ENCODE measurements around the gene BEAN1.

Gene BEAN1

GRCh38 chr16:66438536-66438935 is 11.4 kb downstream of the BEAN1 start:
- Histone ChIP-seq H3K4me3 (ENCODE audit: low read depth, low read length) (no peak overlapping the region), H3K27me3 (ENCODE audit: control insufficient read depth, insufficient read depth, low read length) (peaks cover 2% of the 10 kb centered on the region), H3K9me3 (ENCODE audit: control insufficient read depth, insufficient read depth, low read length) (no peaks in the 10 kb centered on the region), H3K9ac (ENCODE audit: low read depth, low read length) (no peak overlapping the region), H3K4me1 (ENCODE audit: control insufficient read depth, insufficient read depth, low read length) (peaks cover 3% of the 10 kb centered on the region), H3K36me3 (ENCODE audit: control insufficient read depth, insufficient read depth, low read length) (no peaks in the 10 kb centered on the region)

GRCh38 chr16:66439051-66439730 is 12.1 kb downstream of the BEAN1 start:
- Histone ChIP-seq H3K4me3 (ENCODE audit: low read depth, low read length) (no peak overlapping the region), H3K9me3 (ENCODE audit: control insufficient read depth, insufficient read depth, low read length) (no peaks in the 10 kb centered on the region), H3K36me3 (ENCODE audit: control insufficient read depth, insufficient read depth, low read length) (no peaks in the 10 kb centered on the region), H3K9ac (ENCODE audit: low read depth, low read length) (no peak overlapping the region), H3K4me1 (ENCODE audit: control insufficient read depth, insufficient read depth, low read length) (peaks cover 3% of the 10 kb centered on the region), H3K27me3 (ENCODE audit: control insufficient read depth, insufficient read depth, low read length) (peaks cover 2% of the 10 kb centered on the region)

GRCh38 chr16:66440271-66440802 is 13.2 kb downstream of the BEAN1 start:
- no peak overlapping the region for H3K4me3 ChIP-seq (ENCODE audit: low read depth, low read length)
- H3K36me3 ChIP-seq (ENCODE audit: control insufficient read depth, insufficient read depth, low read length) = no peaks in the 10 kb centered on the region
- no peaks in the 10 kb centered on the region for H3K27me3 ChIP-seq (ENCODE audit: control insufficient read depth, insufficient read depth, low read length)
- H3K9ac ChIP-seq (ENCODE audit: low read depth, low read length) = no peak overlapping the region
- no peaks in the 10 kb centered on the region for H3K4me1 ChIP-seq (ENCODE audit: control insufficient read depth, insufficient read depth, low read length)
- no peaks in the 10 kb centered on the region for H3K9me3 ChIP-seq (ENCODE audit: control insufficient read depth, insufficient read depth, low read length)

DNA sequence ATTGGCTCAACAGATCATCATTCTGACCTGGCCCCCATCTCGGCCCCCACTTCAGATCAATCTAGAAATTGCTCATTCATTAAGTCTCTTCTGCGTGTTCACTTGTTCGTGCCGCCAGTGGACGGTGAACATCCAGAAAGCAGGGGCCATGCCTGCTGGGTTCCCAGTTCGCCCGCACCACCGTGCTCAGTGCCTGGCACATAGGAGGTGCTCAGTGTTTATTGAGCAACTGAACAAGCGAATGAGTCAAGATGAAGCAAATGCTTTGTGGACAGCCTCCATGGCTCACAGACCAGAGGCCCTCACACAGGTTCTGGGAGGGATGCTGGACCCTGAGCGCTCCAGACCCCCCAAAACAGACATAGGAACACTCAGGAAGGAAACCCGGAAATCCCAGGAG is 13.9 kb downstream of the BEAN1 start:
- H3K9ac ChIP-seq (ENCODE audit: low read depth, low read length) = no peak overlapping the region
- no peaks in the 10 kb centered on the region for H3K27me3 ChIP-seq (ENCODE audit: control insufficient read depth, insufficient read depth, low read length)
- no peaks in the 10 kb centered on the region for H3K36me3 ChIP-seq (ENCODE audit: control insufficient read depth, insufficient read depth, low read length)
- H3K4me3 ChIP-seq (ENCODE audit: low read depth, low read length) = no peak overlapping the region
- H3K4me1 ChIP-seq (ENCODE audit: control insufficient read depth, insufficient read depth, low read length) = no peaks in the 10 kb centered on the region
- H3K9me3 ChIP-seq (ENCODE audit: control insufficient read depth, insufficient read depth, low read length) = no peaks in the 10 kb centered on the region

DNA sequence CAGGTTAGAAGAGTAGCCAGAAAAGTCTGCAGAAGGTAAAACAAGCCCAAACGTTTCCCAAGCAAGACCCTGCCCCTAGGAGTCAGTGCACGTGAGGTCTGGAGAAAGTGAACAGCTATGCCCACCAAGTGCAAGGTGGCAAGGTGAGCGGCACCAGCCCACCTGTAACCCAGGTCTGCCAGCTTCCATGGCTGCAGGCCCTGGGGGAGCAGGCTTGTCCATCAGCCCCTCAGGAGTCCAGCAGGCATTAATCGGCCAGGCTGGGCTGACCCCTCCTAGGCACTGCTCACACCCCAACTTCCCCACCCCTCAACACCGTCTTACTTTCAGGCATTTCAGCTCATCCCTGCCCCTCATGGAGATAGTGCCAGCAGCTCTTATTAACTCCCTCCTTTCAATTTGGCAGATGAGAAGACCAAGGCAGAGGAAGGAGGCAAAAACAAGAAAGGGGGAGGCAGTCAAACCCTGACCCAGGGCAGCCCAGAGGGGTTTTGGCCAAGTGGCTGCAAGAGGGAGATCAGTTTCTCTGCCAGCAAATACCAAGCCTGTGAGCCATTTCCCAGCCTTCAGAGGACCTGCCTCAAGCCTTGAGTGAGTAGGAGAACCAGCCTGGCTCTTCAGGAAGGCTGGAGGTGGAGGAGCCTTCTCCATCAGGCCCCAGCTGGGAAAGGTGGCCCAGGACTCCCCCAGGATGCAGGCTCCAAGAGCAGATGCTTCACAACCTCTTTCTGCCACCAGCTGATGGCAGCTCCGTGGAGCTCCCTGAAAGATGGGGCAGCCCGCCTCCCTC is 14.7 kb downstream of the BEAN1 start:
- Histone ChIP-seq H3K27me3 (ENCODE audit: control insufficient read depth, insufficient read depth, low read length) (no peaks in the 10 kb centered on the region), H3K9me3 (ENCODE audit: control insufficient read depth, insufficient read depth, low read length) (no peaks in the 10 kb centered on the region), H3K36me3 (ENCODE audit: control insufficient read depth, insufficient read depth, low read length) (no peaks in the 10 kb centered on the region), H3K9ac (ENCODE audit: low read depth, low read length) (no peak overlapping the region), H3K4me3 (ENCODE audit: low read depth, low read length) (no peak overlapping the region), H3K4me1 (ENCODE audit: control insufficient read depth, insufficient read depth, low read length) (no peaks in the 10 kb centered on the region)

- Histone ChIP-seq H3K27me3 (ENCODE audit: control insufficient read depth, insufficient read depth, low read length) (no peaks in the 10 kb centered on the region), H3K36me3 (ENCODE audit: control insufficient read depth, insufficient read depth, low read length) (no peaks in the 10 kb centered on the region)
Measured at GRCh38 chr16:66442502-66443268, 15.6 kb downstream of the BEAN1 start.

GRCh38 chr16:66443269-66443652 is 16.2 kb downstream of the BEAN1 start:
- Histone ChIP-seq H3K9ac (ENCODE audit: low read depth, low read length) (no peak overlapping the region), H3K4me1 (ENCODE audit: control insufficient read depth, insufficient read depth, low read length) (no peaks in the 10 kb centered on the region), H3K9me3 (ENCODE audit: control insufficient read depth, insufficient read depth, low read length) (no peaks in the 10 kb centered on the region), H3K36me3 (ENCODE audit: control insufficient read depth, insufficient read depth, low read length) (no peaks in the 10 kb centered on the region), H3K4me3 (ENCODE audit: low read depth, low read length) (no peak overlapping the region), H3K27me3 (ENCODE audit: control insufficient read depth, insufficient read depth, low read length) (no peaks in the 10 kb centered on the region)

More at GRCh38 chr16:66442502-66443268, 15.6 kb downstream of the BEAN1 start:
- Histone ChIP-seq H3K9ac (ENCODE audit: low read depth, low read length) (no peak overlapping the region), H3K4me1 (ENCODE audit: control insufficient read depth, insufficient read depth, low read length) (no peaks in the 10 kb centered on the region), H3K9me3 (ENCODE audit: control insufficient read depth, insufficient read depth, low read length) (no peaks in the 10 kb centered on the region), H3K4me3 (ENCODE audit: low read depth, low read length) (no peak overlapping the region)

DNA sequence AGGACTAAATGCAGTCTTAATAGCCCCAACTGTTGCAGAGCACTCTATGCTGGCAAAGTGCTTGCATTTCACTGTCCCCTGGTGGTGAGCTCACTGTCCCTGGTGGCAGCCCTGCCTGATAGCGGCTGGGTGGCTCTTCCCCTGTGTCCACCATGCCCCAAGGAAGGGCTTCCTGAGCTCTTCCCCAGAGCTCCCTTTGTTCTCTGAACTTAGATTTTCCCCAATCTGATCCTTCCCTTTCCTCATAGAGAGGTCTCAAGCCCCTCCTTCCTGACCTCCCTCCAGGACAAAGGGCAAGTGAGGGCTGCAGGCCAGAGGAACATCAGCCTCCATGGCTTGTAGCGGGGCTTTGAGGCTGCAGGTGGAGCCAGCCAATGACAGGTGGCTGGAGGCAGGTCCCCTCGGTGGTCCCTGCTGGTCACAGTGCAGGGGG is 17.0 kb downstream of the BEAN1 start:
- no peak overlapping the region for H3K4me3 ChIP-seq (ENCODE audit: low read depth, low read length)
- no peaks in the 10 kb centered on the region for H3K27me3 ChIP-seq (ENCODE audit: control insufficient read depth, insufficient read depth, low read length)
- no peaks in the 10 kb centered on the region for H3K36me3 ChIP-seq (ENCODE audit: control insufficient read depth, insufficient read depth, low read length)
- no peaks in the 10 kb centered on the region for H3K4me1 ChIP-seq (ENCODE audit: control insufficient read depth, insufficient read depth, low read length)
- H3K9me3 ChIP-seq (ENCODE audit: control insufficient read depth, insufficient read depth, low read length) = no peaks in the 10 kb centered on the region
- H3K9ac ChIP-seq (ENCODE audit: low read depth, low read length) = no peak overlapping the region

DNA sequence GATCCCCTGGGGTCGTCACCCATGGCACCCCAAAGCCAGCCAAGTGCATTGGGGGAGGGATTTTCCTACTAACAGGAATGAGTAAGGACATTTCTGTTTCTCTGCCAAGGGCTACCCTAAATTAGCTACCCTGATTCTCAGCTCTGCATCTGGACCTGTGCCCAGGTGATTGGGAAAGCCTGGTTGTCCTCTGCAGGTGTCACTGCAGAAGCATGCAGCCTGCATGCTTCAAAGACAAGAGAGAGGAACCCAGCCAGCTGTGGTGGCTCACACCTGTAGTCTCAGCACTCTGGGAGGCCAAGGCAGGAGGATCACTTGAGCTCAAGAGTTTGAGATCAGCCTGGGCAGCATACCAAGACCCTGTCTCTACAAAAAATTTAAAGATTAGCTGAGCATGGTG is 19.6 kb downstream of the BEAN1 start:
- no peaks in the 10 kb centered on the region for H3K27me3 ChIP-seq (ENCODE audit: control insufficient read depth, insufficient read depth, low read length)
- no peaks in the 10 kb centered on the region for H3K9me3 ChIP-seq (ENCODE audit: control insufficient read depth, insufficient read depth, low read length)
- no peak overlapping the region for H3K9ac ChIP-seq (ENCODE audit: low read depth, low read length)
- no peaks in the 10 kb centered on the region for H3K36me3 ChIP-seq (ENCODE audit: control insufficient read depth, insufficient read depth, low read length)
- H3K4me3 ChIP-seq (ENCODE audit: low read depth, low read length) = no peak overlapping the region
- H3K4me1 ChIP-seq (ENCODE audit: control insufficient read depth, insufficient read depth, low read length) = no peaks in the 10 kb centered on the region

DNA sequence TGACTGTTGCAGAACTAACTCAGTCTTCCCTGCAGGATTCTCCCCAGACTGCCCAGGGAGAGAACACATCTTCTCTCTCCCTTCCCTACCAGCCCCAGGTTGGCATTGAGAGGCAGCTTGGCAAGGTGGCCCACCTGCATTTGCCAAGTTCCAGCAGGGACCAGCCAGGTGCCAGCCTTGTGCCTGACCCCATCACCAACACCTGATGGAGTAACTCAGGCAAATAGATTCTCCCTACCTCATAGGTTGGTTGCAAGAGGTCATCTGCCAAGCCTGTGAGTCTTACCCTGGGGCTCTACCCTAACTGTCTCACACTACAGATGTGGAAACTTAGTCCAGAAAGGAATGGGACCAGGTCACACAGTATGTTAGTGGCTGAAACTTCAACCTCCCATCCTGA is 20.4 kb downstream of the BEAN1 start:
- Histone ChIP-seq H3K27me3 (ENCODE audit: control insufficient read depth, insufficient read depth, low read length) (no peaks in the 10 kb centered on the region), H3K9ac (ENCODE audit: low read depth, low read length) (no peak overlapping the region), H3K36me3 (ENCODE audit: control insufficient read depth, insufficient read depth, low read length) (no peaks in the 10 kb centered on the region), H3K9me3 (ENCODE audit: control insufficient read depth, insufficient read depth, low read length) (no peaks in the 10 kb centered on the region), H3K4me1 (ENCODE audit: control insufficient read depth, insufficient read depth, low read length) (no peaks in the 10 kb centered on the region), H3K4me3 (ENCODE audit: low read depth, low read length) (no peak overlapping the region)

GRCh38 chr16:66451548-66451947 is 24.5 kb downstream of the BEAN1 start:
- no peaks in the 10 kb centered on the region for H3K9me3 ChIP-seq (ENCODE audit: control insufficient read depth, insufficient read depth, low read length)

More at GRCh38 chr16:66451548-66451947, 24.5 kb downstream of the BEAN1 start:
- H3K4me1 ChIP-seq (ENCODE audit: control insufficient read depth, insufficient read depth, low read length) = no peaks in the 10 kb centered on the region
- H3K27me3 ChIP-seq (ENCODE audit: control insufficient read depth, insufficient read depth, low read length) = no peaks in the 10 kb centered on the region
- no peak overlapping the region for H3K9ac ChIP-seq (ENCODE audit: low read depth, low read length)
- H3K36me3 ChIP-seq (ENCODE audit: control insufficient read depth, insufficient read depth, low read length) = no peaks in the 10 kb centered on the region
- H3K4me3 ChIP-seq (ENCODE audit: low read depth, low read length) = no peak overlapping the region

Measured in iPS-15b (cell line).